Pancreas (tissue), 10 donors: ENCODE data around the gene HIVEP3. TPM values are rescaled to one million over a fixed set of nuclear protein-coding genes. Genes with fewer than 3 reads are reported as not detected.
A peak's percentile ranks its signal among the peaks of the same experiment; 100 is the strongest.

ENCODE experiments used
- ATAC-seq, 4 donors: fragments of 200-7000 bp; cut with Tn5 transposase; one replicate each; pipeline versions ENCODE4 v1.8.0 to v1.9.1; 2020; ENCODE audit warnings: mild to moderate bottlenecking in 4 of 4, moderate library complexity in 4 of 4
- DNase-seq, 6 donors: peaks; one replicate each; pipeline ENCODE4 v3.0.0-alpha.2; 2020
- FAIRE-seq: peaks from 2 replicates; lab custom pipeline; 2012; peaks lifted over from hg19 to GRCh38; lab: Jason Lieb, UNC
- H3K27ac ChIP-seq, 4 donors: fragments of 200-600 bp; sonication (generic); 1 replicate in 3 of 4; 2 replicates in 1 of 4; pipeline versions ENCODE4 v1.5.0 to v1.8.0; 2020
- H3K27me3 ChIP-seq, 4 donors: fragments of 200-600 bp; one replicate each; pipeline ENCODE4 v1.8.0; 2021
- H3K36me3 ChIP-seq, 3 donors: fragments of 200-600 bp; sonication (generic) in 1 of 3; one replicate each; pipeline versions ENCODE4 v1.5.0 to v1.8.0; 2020 to 2021
- H3K4me1 ChIP-seq, 3 donors: fragments of 200-600 bp; one replicate each; pipeline ENCODE4 v1.8.0; 2021
- H3K4me3 ChIP-seq, 4 donors: fragments of 200-600 bp; sonication (generic) in 2 of 4; one replicate each; pipeline versions ENCODE4 v1.5.0 to v1.8.0; 2020 to 2021
- H3K9me3 ChIP-seq, 4 donors: fragments of 200-600 bp; one replicate each; pipeline ENCODE4 v1.8.0; 2021
- WGBS, 2 donors: extraction: QIAGEN DNeasy Blood & Tissue Kit; methylation state at CpG; one replicate each; pipeline ENCODE4 v1.1.7; 2013; 5-methylcytosine and 5-hydroxymethylcytosine counted together
- intact Hi-C, 3 donors: fragments of 100-400 bp; cut with DNase I; formaldehyde crosslinking; loops; one replicate each; pipeline versions ENCODE4 v1.11.1 to v1.14.2; 2022
- polyA plus RNA-seq, 2 donors: library from polyadenylated mRNA; stranded (reverse); fragments of 200-250 nt; gene quantifications; one replicate each; pipeline ENCODE4 v1.2.3, GENCODE V29; 2013
- total RNA-seq, 6 donors: library from RNA; stranded (reverse); fragmentation: NEBNext Ultra II Directional in 4 of 6; extraction: Animal tissue kit (Norgen Biotek cat#: 25700) in 4 of 6; gene quantifications; one replicate each; pipeline versions ENCODE4 v1.2.1 to v1.2.4, GENCODE V29; 2021 to 2023
- TF ChIP-seq, protein P1 (sequence below), 4 donors: fragments of 200-600 bp; sonication (generic) in 3 of 4; IDR thresholded peaks; one replicate each; pipeline versions ENCODE4 v1.5.0 to v1.8.0; 2021; ENCODE audit warnings: antibody characterized with exemption in 4 of 4
- donor health status: healthy with polysubstance abuse.
- donor health status: DM: no; HTN: no; CAD: no; lungs with moderate emphysema.
- donor health status: DM: no; HTN: no; CAD: no.
- donor health status: control.
- donor health status: control.
- donor health status: Bipolar disorder and iron deficiency.
- donor health status: DM: yes; HTN: yes; CAD: no.
- donor health status: DM: no; HTN: no; CAD: no.
- donor health status: DM: no; HTN: no; CAD: no.
- donor health status: DM: yes; HTN: yes; CAD: no.

HIVEP3 gene
- total and polyA plus RNA-seq, 8 donors, result 2.7 to 5.0 (median 3.1) TPM

DNA sequence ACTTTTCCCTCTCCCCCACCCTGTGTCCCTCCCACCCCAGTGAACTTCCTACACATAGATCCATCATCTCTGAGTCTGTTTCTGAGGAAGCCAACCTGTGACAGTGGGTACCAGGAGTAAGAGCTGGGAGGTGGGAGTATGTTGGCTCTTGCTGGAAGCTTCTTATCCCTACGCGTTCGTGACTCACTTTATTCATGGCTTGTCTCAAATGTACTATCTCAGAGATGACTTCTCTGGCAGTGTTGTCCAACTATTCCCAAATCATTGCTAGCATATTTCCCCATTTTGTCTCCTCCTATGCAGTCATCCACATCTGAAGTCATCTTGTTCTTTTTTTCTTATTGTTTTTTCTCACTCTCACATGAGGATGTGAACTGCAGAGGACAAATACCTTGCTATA is 88.0 kb downstream of the HIVEP3 start:
- ATAC-seq (peak in 2 of 4 donors; percentile 8 to 30), FAIRE-seq (no peak), DNase-seq (no peak)
- Histone ChIP-seq H3K4me1 (no peaks in the 10 kb centered on the region), H3K27me3 (no peaks in the 10 kb centered on the region), H3K27ac (no peak overlapping the region), H3K9me3 (no peaks in the 10 kb centered on the region), H3K4me3 (no peak overlapping the region), H3K36me3 (no peaks in the 10 kb centered on the region)
- TF ChIP-seq, protein P1, sequence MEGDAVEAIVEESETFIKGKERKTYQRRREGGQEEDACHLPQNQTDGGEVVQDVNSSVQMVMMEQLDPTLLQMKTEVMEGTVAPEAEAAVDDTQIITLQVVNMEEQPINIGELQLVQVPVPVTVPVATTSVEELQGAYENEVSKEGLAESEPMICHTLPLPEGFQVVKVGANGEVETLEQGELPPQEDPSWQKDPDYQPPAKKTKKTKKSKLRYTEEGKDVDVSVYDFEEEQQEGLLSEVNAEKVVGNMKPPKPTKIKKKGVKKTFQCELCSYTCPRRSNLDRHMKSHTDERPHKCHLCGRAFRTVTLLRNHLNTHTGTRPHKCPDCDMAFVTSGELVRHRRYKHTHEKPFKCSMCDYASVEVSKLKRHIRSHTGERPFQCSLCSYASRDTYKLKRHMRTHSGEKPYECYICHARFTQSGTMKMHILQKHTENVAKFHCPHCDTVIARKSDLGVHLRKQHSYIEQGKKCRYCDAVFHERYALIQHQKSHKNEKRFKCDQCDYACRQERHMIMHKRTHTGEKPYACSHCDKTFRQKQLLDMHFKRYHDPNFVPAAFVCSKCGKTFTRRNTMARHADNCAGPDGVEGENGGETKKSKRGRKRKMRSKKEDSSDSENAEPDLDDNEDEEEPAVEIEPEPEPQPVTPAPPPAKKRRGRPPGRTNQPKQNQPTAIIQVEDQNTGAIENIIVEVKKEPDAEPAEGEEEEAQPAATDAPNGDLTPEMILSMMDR (IDR thresholded peaks at IDR 0.05), result no peak
- 88 to 89% methylated on average over 3 of the region's 3 CpGs for WGBS, 2 donors
- intact Hi-C loops, result no loop called here

DNA sequence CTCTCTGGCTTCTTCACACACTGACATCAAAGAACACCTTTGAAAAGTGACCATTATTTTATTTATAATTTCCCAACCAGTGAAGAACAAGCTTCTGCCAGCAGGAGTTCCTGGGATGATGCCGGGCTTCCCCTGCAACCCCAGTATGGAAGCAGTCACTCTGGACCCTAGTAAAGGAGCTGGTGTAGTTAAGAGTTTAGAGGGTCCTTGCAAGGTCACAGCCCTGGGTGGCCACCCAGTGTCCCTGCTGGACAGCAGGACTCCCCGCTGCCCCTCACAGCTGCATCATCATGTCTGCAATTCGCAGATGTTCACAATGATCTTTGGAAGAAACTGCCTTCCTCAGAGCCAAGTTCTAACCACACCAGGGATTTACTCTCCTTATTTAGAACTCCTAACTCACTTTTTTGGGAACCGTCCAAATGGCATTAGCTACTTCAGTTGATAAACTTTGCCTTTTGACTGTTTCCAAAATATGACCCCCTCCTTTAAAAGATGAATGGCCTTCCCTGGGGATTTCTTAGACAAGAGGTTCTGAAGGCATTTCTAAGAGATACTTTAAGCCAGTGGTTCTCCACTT is 90.6 kb downstream of the HIVEP3 start:
- 80 to 85% methylated on average over 4 of the region's 4 CpGs for WGBS, 2 donors
- H3K27ac ChIP-seq, result no peak overlapping the region
- intact Hi-C loops, result no loop called here
- H3K9me3 ChIP-seq, result no peaks in the 10 kb centered on the region
- H3K4me1 ChIP-seq, result no peaks in the 10 kb centered on the region
- TF ChIP-seq, protein P1 (IDR thresholded peaks at IDR 0.05), result no peak
- H3K4me3 ChIP-seq, result no peak overlapping the region
- H3K36me3 ChIP-seq, result no peaks in the 10 kb centered on the region
- no peaks in the 10 kb centered on the region for H3K27me3 ChIP-seq
- FAIRE-seq, result no peak
- no peak for DNase-seq
- no peak for ATAC-seq

DNA sequence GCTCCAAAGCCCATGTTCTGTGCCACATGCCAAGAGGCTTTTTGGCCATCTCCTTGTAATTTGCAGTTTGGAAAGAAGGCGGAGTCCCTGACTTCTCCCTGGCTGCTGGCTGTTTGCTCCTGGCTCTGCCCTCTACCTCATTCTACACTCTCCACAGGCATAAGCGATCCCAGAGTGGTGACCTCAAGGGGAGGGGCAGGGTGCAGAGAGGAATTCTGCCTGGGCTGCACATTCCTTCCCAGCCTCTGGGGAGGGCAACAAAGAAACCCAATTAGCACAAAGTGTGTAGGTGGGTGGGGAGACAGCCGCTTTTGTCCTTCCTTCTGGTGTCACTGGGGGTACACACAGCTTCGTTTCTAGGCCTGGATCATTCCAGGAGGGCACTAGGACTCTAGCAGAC is 95.3 kb downstream of the HIVEP3 start:
- DNase-seq (no peak), ATAC-seq (peak; percentile 48 to 70 (median 56)), FAIRE-seq (no peak)
- Histone ChIP-seq H3K9me3 (no peaks in the 10 kb centered on the region), H3K36me3 (no peaks in the 10 kb centered on the region), H3K27me3 (no peaks in the 10 kb centered on the region), H3K4me1 (no peaks in the 10 kb centered on the region), H3K27ac (no peak overlapping the region), H3K4me3 (no peak overlapping the region)
- intact Hi-C loops, result no loop called here
- TF ChIP-seq, protein P1 (IDR thresholded peaks at IDR 0.05), result no peak
- WGBS, 2 donors, result 54 to 70% methylated on average over 4 of the region's 4 CpGs

DNA sequence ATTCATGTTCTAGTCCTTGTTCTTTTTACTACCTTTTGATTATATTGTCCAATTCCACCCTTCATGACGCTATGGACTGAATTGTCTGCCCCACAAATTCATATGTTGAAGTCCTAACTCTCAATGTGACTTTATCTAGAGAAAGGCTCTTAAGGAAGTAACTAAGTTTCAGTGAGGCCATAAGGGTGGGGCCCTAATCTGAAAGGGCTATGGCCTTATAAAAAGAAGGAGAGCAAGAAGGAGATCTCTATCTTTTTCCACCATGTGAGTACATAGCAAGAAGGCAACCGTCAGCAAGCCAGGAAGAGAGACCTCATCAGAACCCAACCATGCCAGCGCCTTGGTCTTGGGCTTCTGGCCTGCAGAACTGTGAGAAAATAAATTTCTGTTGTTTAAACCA is 95.9 kb downstream of the HIVEP3 start:
- Histone ChIP-seq H3K9me3 (no peaks in the 10 kb centered on the region), H3K27me3 (no peaks in the 10 kb centered on the region), H3K4me3 (no peak overlapping the region), H3K36me3 (no peaks in the 10 kb centered on the region), H3K27ac (no peak overlapping the region), H3K4me1 (no peaks in the 10 kb centered on the region)
- DNase-seq (no peak), ATAC-seq (no peak), FAIRE-seq (no peak)
- whole genome bisulfite sequencing, 2 donors, result 93 to 99% methylated on average over 3 of the region's 3 CpGs
- intact Hi-C loops, result no loop called here
- TF ChIP-seq, protein P1 (IDR thresholded peaks at IDR 0.05), result no peak

DNA sequence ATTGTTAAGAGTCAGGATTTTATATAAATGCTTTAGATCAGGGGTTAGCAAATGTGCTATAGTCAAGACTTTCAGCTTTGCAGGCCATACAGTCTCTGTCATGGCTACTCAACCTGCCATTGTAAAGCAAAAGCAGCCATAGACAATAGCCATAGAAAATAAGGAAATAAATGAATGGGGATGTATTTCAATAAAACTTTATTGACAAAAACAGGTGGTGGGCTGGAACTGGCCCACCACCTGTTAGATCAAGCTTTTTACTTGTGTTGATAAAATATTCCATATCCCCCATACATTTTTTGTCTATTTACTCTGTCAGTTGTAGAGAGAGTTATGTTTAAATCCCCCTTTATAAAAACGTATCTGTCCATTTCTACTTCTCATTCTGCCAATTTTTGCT is 98.9 kb downstream of the HIVEP3 start:
- no peak for FAIRE-seq
- intact Hi-C loops, result no loop called here
- 95 to 100% methylated on average over 1 of the region's 1 CpG for WGBS, 2 donors

More for the DNA sequence above, 98.9 kb downstream of the HIVEP3 start:
- TF ChIP-seq, protein P1 (IDR thresholded peaks at IDR 0.05), result no peak
- Histone ChIP-seq H3K27ac (no peak overlapping the region), H3K27me3 (no peaks in the 10 kb centered on the region), H3K4me3 (no peak overlapping the region), H3K4me1 (no peaks in the 10 kb centered on the region), H3K9me3 (no peaks in the 10 kb centered on the region), H3K36me3 (no peaks in the 10 kb centered on the region)
- ATAC-seq, result no peak
- no peak for DNase-seq
